Measurements from ENCODE around the gene TNRC6B.
"Not testable (repeated sequence)": the region's sequence is repeated elsewhere in the genome, so short reads cannot be mapped to it uniquely, and the experiment has no call there.

The TNRC6B gene

GRCh38 chr22:40183603-40184002, 5.9 kb downstream of the TNRC6B start:
- not testable (repeated sequence) for DNase-seq

GRCh38 chr22:40187389-40187788, 9.7 kb downstream of the TNRC6B start:
- no peak for DNase-seq

GRCh38 chr22:40189997-40190396, 12.3 kb downstream of the TNRC6B start:
- no peak for DNase-seq

GRCh38 chr22:40190501-40190900, 12.8 kb downstream of the TNRC6B start:
- DNase-seq = no peak

GRCh38 chr22:40193429-40194421, 16.0 kb downstream of the TNRC6B start:
- DNase-seq = peak; percentile 21

- no peak for DNase-seq
Observed at GRCh38 chr22:40194656-40195055, 16.9 kb downstream of the TNRC6B start.

- no peak for DNase-seq
Observed at GRCh38 chr22:40196628-40197360, 19.1 kb downstream of the TNRC6B start.

- DNase-seq = not testable (repeated sequence)
Observed at GRCh38 chr22:40197421-40197820, 19.7 kb downstream of the TNRC6B start.

- DNase-seq = no peak
Observed at GRCh38 chr22:40198733-40199132, 21.0 kb downstream of the TNRC6B start.

GRCh38 chr22:40199223-40199622, 21.5 kb downstream of the TNRC6B start:
- no peak for DNase-seq

- DNase-seq = no peak
Observed at GRCh38 chr22:40199852-40200251, 22.1 kb downstream of the TNRC6B start.

GRCh38 chr22:40200795-40201530, 23.2 kb downstream of the TNRC6B start:
- DNase-seq = no peak

GRCh38 chr22:40202225-40202944, 24.7 kb downstream of the TNRC6B start:
- no peak for DNase-seq

GRCh38 chr22:40203572-40203971, 25.8 kb downstream of the TNRC6B start:
- DNase-seq = no peak

- no peak for DNase-seq
Observed at GRCh38 chr22:40204321-40205116, 26.8 kb downstream of the TNRC6B start.

- no peak for DNase-seq
Observed at GRCh38 chr22:40206561-40206960, 28.8 kb downstream of the TNRC6B start.

GRCh38 chr22:40210818-40211217, 33.1 kb downstream of the TNRC6B start:
- DNase-seq = no peak

GRCh38 chr22:40211476-40212054, 33.8 kb downstream of the TNRC6B start:
- DNase-seq = no peak

- no peak for DNase-seq
Observed at GRCh38 chr22:40212121-40212520, 34.4 kb downstream of the TNRC6B start.

- DNase-seq = peak; percentile 71
Observed at GRCh38 chr22:40213478-40213877, 35.8 kb downstream of the TNRC6B start.

- no peak for DNase-seq
Observed at GRCh38 chr22:40215266-40215665, 37.5 kb downstream of the TNRC6B start.
